GM23248 (cell line): ENCODE data around the gene GINS1.

Experiments
- EZH2 ChIP-seq: fragments of 200-600 bp; sonication (generic); IDR thresholded peaks from 2 replicates; pipeline ENCODE4 v1.6.1; 2018; ENCODE audit warnings: antibody characterized with exemption, mild to moderate bottlenecking; ENCODE audit not compliant: insufficient read depth, poor library complexity, severe bottlenecking
- EZH2phosphoT487 ChIP-seq: fragments of 200-600 bp; sonication (generic); IDR thresholded peaks from 2 replicates; pipeline ENCODE4 v1.6.1; 2018; ENCODE audit warnings: antibody characterized with exemption, moderate library complexity, mild to moderate bottlenecking, low read depth; ENCODE audit not compliant: insufficient read depth

- no peak for TF ChIP-seq EZH2
- no peak for TF ChIP-seq EZH2phosphoT487
Observed at GRCh38 chr20:25460566-25461280, 53.2 kb downstream of the GINS1 start.
